GM18498 (cell line): ENCODE data around the gene MAGI1.

ENCODE experiments used
- ATAC-seq: cut with Tn5 transposase; IDR thresholded peaks from one replicate; pipeline ENCODE4 v1.9.1; 2021; ENCODE audit warnings: mild to moderate bottlenecking, moderate library complexity; ENCODE audit not compliant: unreplicated experiment

MAGI1 gene

GRCh38 chr3:65507437-65507836 lies 531.3 kb downstream of the MAGI1 start:
- no peak for ATAC-seq

- ATAC-seq, result no peak
These were observed 534.9 kb downstream of the MAGI1 start for GRCh38 chr3:65503776-65504175.

- ATAC-seq, result no peak
These were observed 536.2 kb downstream of the MAGI1 start for GRCh38 chr3:65502526-65502925.

- ATAC-seq, result no peak
These were observed 538.1 kb downstream of the MAGI1 start for GRCh38 chr3:65500398-65501306.

- ATAC-seq, result no peak
These were observed 540.9 kb downstream of the MAGI1 start for GRCh38 chr3:65497846-65498245.

GRCh38 chr3:65497236-65497635 lies 541.5 kb downstream of the MAGI1 start:
- no peak for ATAC-seq

GRCh38 chr3:65493938-65494337 lies 544.8 kb downstream of the MAGI1 start:
- no peak for ATAC-seq

- ATAC-seq, result no peak
These were observed 545.3 kb downstream of the MAGI1 start for GRCh38 chr3:65493371-65493882.

GRCh38 chr3:65492249-65492648 lies 546.5 kb downstream of the MAGI1 start:
- ATAC-seq, result no peak

GRCh38 chr3:65490114-65490513 lies 548.6 kb downstream of the MAGI1 start:
- no peak for ATAC-seq

GRCh38 chr3:65489253-65489652 lies 549.5 kb downstream of the MAGI1 start:
- no peak for ATAC-seq

- no peak for ATAC-seq
These were observed 552.8 kb downstream of the MAGI1 start for GRCh38 chr3:65485826-65486469.

GRCh38 chr3:65484964-65485363 lies 553.8 kb downstream of the MAGI1 start:
- ATAC-seq, result no peak

GRCh38 chr3:65483480-65483879 lies 555.2 kb downstream of the MAGI1 start:
- no peak for ATAC-seq

GRCh38 chr3:65483011-65483410 lies 555.7 kb downstream of the MAGI1 start:
- no peak for ATAC-seq

- ATAC-seq, result no peak
These were observed 557.6 kb downstream of the MAGI1 start for GRCh38 chr3:65481085-65481484.

- ATAC-seq, result no peak
These were observed 558.7 kb downstream of the MAGI1 start for GRCh38 chr3:65479990-65480389.

- ATAC-seq, result no peak
These were observed 559.9 kb downstream of the MAGI1 start for GRCh38 chr3:65478551-65479500.

- ATAC-seq, result no peak
These were observed 565.0 kb downstream of the MAGI1 start for GRCh38 chr3:65473736-65474135.

GRCh38 chr3:65472501-65472900 lies 566.2 kb downstream of the MAGI1 start:
- no peak for ATAC-seq
